Measurements from ENCODE around the gene DNLZ. TPM values are rescaled to one million over a fixed set of nuclear protein-coding genes. Genes with fewer than 3 reads are reported as not detected.

DNLZ gene
- total and polyA plus RNA-seq, 10 of the 15 experiments (the other 5 are each of a cell fraction or from before 2014, with no cell fraction given) = 0.66 to 29.7 (median 14.7) TPM; not detected in 1

GRCh38 chr9:136403538-136403914, 40.0 kb upstream of the DNLZ start (continued):
- no peak for TF ChIP-seq SMAD1 (IDR thresholded peaks at IDR 0.05; ENCODE audit: low read depth, partially characterized antibody)
- TF ChIP-seq USF1 (IDR thresholded peaks at IDR 0.05; ENCODE audit: borderline replicate concordance, extremely low read length, insufficient read depth, low read depth, low read length) = no peak
- no peak for TF ChIP-seq FOXK2 (IDR thresholded peaks at IDR 0.05)
- no peak for TF ChIP-seq SP1 (IDR thresholded peaks at IDR 0.05; ENCODE audit: low read depth, low read length)
- no peak for TF ChIP-seq ATF3 (IDR thresholded peaks at IDR 0.05; ENCODE audit: borderline replicate concordance, extremely low read depth, low read depth, low read length)
- TF ChIP-seq CREM (IDR thresholded peaks at IDR 0.05; ENCODE audit: low read depth) = 0 out of 2 replicates have a peak, but pooled peaks have one; percentile 30
- no peak for TF ChIP-seq NFIC (IDR thresholded peaks at IDR 0.05; ENCODE audit: low read depth, low read length)
- TF ChIP-seq NFYB (IDR thresholded peaks at IDR 0.05; ENCODE audit: insufficient read depth, low read depth, low read length) = no peak
- no peak for TF ChIP-seq NRF1 (conservative IDR thresholded peaks at IDR 0.05; ENCODE audit: low read depth, low read length)
- no peak for TF ChIP-seq NR2C1 (IDR thresholded peaks at IDR 0.05)
- TF ChIP-seq TCF12 (IDR thresholded peaks at IDR 0.05; ENCODE audit: low read depth, low read length) = 0 out of 2 replicates have a peak, but pooled peaks have one; percentile 28
- 0 out of 3 replicates have a peak, but pooled peaks have one; percentile 27 for TF ChIP-seq POU2F2 (IDR thresholded peaks at IDR 0.05; ENCODE audit: borderline replicate concordance, low read depth, low read length)
- TF ChIP-seq ETV6 (conservative IDR thresholded peaks at IDR 0.05 in 1 of 2, IDR thresholded peaks at IDR 0.05 in 1 of 2; ENCODE audit: borderline replicate concordance in 1 of 2, low read depth in 1 of 2) = peak in 1 of 2 experiments; percentile 61; a peak in 1 of 4 replicates
- TF ChIP-seq POLR2A (IDR thresholded peaks at IDR 0.05; ENCODE audit: low read depth, low read length) = peak; percentile 69; the same call in 1 of the 2 replicates
- TF ChIP-seq ZNF274 (IDR thresholded peaks at IDR 0.05; ENCODE audit: insufficient read depth, insufficient read length) = no peak
- TF ChIP-seq ZNF217 (IDR thresholded peaks at IDR 0.05) = no peak
- TF ChIP-seq CHD4 (IDR thresholded peaks at IDR 0.05) = no peak
- TF ChIP-seq, protein P1, sequence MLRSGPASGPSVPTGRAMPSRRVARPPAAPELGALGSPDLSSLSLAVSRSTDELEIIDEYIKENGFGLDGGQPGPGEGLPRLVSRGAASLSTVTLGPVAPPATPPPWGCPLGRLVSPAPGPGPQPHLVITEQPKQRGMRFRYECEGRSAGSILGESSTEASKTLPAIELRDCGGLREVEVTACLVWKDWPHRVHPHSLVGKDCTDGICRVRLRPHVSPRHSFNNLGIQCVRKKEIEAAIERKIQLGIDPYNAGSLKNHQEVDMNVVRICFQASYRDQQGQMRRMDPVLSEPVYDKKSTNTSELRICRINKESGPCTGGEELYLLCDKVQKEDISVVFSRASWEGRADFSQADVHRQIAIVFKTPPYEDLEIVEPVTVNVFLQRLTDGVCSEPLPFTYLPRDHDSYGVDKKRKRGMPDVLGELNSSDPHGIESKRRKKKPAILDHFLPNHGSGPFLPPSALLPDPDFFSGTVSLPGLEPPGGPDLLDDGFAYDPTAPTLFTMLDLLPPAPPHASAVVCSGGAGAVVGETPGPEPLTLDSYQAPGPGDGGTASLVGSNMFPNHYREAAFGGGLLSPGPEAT (IDR thresholded peaks at IDR 0.05; ENCODE audit: low read depth) = 0 out of 2 replicates have a peak, but pooled peaks have one; percentile 27
- TF ChIP-seq POLR2AphosphoS2 (IDR thresholded peaks at IDR 0.05; ENCODE audit: low read depth, low read length) = peak; percentile 45; the same call in 1 of the 2 replicates
- TF ChIP-seq, protein P2, sequence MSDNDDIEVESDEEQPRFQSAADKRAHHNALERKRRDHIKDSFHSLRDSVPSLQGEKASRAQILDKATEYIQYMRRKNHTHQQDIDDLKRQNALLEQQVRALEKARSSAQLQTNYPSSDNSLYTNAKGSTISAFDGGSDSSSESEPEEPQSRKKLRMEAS (IDR thresholded peaks at IDR 0.05; ENCODE audit: low read depth, low read length) = no peak
- peak; percentile 32; the same call in 1 of the 2 replicates for TF ChIP-seq NBN (IDR thresholded peaks at IDR 0.05)
- TF ChIP-seq IKZF1 (conservative IDR thresholded peaks at IDR 0.05) = peak; percentile 60
- TF ChIP-seq, protein P3, sequence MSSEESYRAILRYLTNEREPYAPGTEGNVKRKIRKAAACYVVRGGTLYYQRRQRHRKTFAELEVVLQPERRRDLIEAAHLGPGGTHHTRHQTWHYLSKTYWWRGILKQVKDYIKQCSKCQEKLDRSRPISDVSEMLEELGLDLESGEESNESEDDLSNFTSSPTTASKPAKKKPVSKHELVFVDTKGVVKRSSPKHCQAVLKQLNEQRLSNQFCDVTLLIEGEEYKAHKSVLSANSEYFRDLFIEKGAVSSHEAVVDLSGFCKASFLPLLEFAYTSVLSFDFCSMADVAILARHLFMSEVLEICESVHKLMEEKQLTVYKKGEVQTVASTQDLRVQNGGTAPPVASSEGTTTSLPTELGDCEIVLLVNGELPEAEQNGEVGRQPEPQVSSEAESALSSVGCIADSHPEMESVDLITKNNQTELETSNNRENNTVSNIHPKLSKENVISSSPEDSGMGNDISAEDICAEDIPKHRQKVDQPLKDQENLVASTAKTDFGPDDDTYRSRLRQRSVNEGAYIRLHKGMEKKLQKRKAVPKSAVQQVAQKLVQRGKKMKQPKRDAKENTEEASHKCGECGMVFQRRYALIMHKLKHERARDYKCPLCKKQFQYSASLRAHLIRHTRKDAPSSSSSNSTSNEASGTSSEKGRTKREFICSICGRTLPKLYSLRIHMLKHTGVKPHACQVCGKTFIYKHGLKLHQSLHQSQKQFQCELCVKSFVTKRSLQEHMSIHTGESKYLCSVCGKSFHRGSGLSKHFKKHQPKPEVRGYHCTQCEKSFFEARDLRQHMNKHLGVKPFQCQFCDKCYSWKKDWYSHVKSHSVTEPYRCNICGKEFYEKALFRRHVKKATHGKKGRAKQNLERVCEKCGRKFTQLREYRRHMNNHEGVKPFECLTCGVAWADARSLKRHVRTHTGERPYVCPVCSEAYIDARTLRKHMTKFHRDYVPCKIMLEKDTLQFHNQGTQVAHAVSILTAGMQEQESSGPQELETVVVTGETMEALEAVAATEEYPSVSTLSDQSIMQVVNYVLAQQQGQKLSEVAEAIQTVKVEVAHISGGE (CRISPR knock-in tag; IDR thresholded peaks at IDR 0.05) = no peak
- peak; percentile 81 for TF ChIP-seq YY1 (IDR thresholded peaks at IDR 0.05; ENCODE audit: low read depth, low read length)
- 0 out of 2 replicates have a peak, but pooled peaks have one; percentile 12 for TF ChIP-seq SPI1 (IDR thresholded peaks at IDR 0.05; ENCODE audit: borderline replicate concordance, insufficient read depth, low read depth, low read length)
- TF ChIP-seq BRCA1 (IDR thresholded peaks at IDR 0.05; ENCODE audit: low read depth, low read length) = no peak
- TF ChIP-seq RB1 (IDR thresholded peaks at IDR 0.05; ENCODE audit: borderline replicate concordance) = no peak

Data from GM12878 (cell line).